Measurements from ENCODE around the gene TMEM175. TPM values are rescaled to one million over a fixed set of nuclear protein-coding genes. Genes with fewer than 3 reads are reported as not detected.

Gene TMEM175
- total and polyA plus RNA-seq, 9 of the 15 experiments (the other 6 are each of a cell fraction or from before 2014, with no cell fraction given), result 0.13 to 30.9 (median 9.4) TPM

DNA sequence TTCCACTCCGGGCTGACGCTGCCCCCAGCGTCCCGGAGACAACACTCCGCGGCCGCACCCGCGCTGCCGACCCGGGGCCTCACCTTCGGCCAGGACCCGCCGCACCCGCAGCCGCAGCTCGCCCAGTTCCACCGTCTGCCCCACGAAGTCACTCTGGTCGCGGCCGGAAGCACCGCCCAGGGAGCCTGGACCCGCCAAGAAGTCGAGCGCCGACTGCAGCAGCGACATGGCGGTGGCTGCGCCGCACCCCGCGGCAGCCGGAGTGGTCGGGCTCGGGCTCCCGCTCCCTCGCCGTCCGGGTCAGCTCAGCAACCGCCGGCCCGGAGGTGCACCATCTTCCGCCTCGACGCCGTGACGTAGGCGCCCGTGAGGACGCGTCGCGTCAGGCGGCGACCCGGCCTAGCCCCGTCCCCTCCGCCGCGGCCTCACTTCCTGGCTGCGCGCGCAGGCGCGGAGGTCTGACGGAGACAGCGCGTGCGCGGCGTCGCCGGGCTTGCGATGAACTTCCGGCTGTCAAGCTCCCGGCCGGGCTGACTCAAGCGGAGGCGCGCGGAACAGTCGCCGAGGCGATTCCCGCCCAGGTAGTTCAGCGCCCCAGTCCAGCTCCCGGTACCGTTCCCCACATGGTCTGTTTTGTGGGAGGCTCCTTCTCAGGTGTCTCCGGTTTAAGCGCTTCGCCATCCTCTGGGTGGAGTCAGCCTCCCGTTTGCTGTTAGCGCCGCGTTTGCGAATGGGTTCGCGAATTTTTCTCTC, at the start of gene TMEM175, which contains the start of gene GAK (continued):
- TF ChIP-seq NELFE (IDR thresholded peaks at IDR 0.05; ENCODE audit: insufficient read depth, insufficient read length) (no peak), HNRNPUL1 (IDR thresholded peaks at IDR 0.05; ENCODE audit: low read length) (no peak), CC2D1A (IDR thresholded peaks at IDR 0.05) (no peak), ILK (tag; IDR thresholded peaks at IDR 0.05; ENCODE audit: borderline replicate concordance, low read depth) (no peak), ZBED1 (IDR thresholded peaks at IDR 0.05) (no peak), YY1 (IDR thresholded peaks at IDR 0.05; ENCODE audit: borderline replicate concordance in 1 of 3, control insufficient read depth in 1 of 3, extremely low read depth in 1 of 3, insufficient read depth in 3 of 3, insufficient read length in 1 of 3, insufficient replicate concordance in 2 of 3, low read depth in 1 of 3, low read length in 2 of 3) (peak; percentile 27 to 89 (median 84)), BRCA1 (IDR thresholded peaks at IDR 0.05) (no peak), BRCA1 (CRISPR knock-in tag; IDR thresholded peaks at IDR 0.05) (no peak), PYGO2 (tag; IDR thresholded peaks at IDR 0.05) (no peak), NCOA6 (IDR thresholded peaks at IDR 0.05) (peak; percentile 83; the same call in 1 of the 2 replicates), BRD9 (IDR thresholded peaks at IDR 0.05; ENCODE audit: low read depth, partially characterized antibody) (no peak), IRF2 (CRISPR knock-in tag; IDR thresholded peaks at IDR 0.05) (no peak), ESRRB (CRISPR knock-in tag; IDR thresholded peaks at IDR 0.05; ENCODE audit: borderline replicate concordance) (no peak), ZC3H4 (CRISPR knock-in tag; IDR thresholded peaks at IDR 0.05; ENCODE audit: borderline replicate concordance) (no peak)
- TF ChIP-seq, protein P1, sequence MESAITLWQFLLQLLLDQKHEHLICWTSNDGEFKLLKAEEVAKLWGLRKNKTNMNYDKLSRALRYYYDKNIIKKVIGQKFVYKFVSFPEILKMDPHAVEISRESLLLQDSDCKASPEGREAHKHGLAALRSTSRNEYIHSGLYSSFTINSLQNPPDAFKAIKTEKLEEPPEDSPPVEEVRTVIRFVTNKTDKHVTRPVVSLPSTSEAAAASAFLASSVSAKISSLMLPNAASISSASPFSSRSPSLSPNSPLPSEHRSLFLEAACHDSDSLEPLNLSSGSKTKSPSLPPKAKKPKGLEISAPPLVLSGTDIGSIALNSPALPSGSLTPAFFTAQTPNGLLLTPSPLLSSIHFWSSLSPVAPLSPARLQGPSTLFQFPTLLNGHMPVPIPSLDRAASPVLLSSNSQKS (CRISPR knock-in tag; IDR thresholded peaks at IDR 0.05), result no peak
- TF ChIP-seq, protein P2, sequence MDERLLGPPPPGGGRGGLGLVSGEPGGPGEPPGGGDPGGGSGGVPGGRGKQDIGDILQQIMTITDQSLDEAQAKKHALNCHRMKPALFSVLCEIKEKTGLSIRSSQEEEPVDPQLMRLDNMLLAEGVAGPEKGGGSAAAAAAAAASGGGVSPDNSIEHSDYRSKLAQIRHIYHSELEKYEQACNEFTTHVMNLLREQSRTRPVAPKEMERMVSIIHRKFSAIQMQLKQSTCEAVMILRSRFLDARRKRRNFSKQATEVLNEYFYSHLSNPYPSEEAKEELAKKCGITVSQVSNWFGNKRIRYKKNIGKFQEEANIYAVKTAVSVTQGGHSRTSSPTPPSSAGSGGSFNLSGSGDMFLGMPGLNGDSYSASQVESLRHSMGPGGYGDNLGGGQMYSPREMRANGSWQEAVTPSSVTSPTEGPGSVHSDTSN (CRISPR knock-in tag; IDR thresholded peaks at IDR 0.05; ENCODE audit: low read depth), result 0 out of 2 replicates have a peak, but pooled peaks have one; percentile 19
- TF ChIP-seq, protein P2 (tag; conservative IDR thresholded peaks at IDR 0.05; ENCODE audit: low read depth), result no peak

All from K562 (cell line).